NCI-H2227 (cell line): ENCODE data around the gene TTC1.
A peak's percentile ranks its signal among the peaks of the same experiment; 100 is the strongest.
"Not testable (repeated sequence)": the region's sequence is repeated elsewhere in the genome, so short reads cannot be mapped to it uniquely, and the experiment has no call there.

Experiments
- DNase-seq: peaks from one replicate; lab custom pipeline; 2025; ENCODE audit not compliant: unreplicated experiment; lab: John Stamatoyannopoulos, UW

The TTC1 gene

GRCh38 chr5:160039810-160040470 lies 31.0 kb downstream of the TTC1 start:
- no peak for DNase-seq

GRCh38 chr5:160040471-160040835 lies 31.5 kb downstream of the TTC1 start:
- no peak for DNase-seq

GRCh38 chr5:160042671-160043070 lies 33.7 kb downstream of the TTC1 start:
- DNase-seq: no peak

- no peak for DNase-seq
Measured at GRCh38 chr5:160044391-160044804, 35.5 kb downstream of the TTC1 start.

- no peak for DNase-seq
Measured at GRCh38 chr5:160044967-160045366, 36.0 kb downstream of the TTC1 start.

GRCh38 chr5:160047423-160047822 lies 38.5 kb downstream of the TTC1 start:
- DNase-seq: no peak

GRCh38 chr5:160048131-160048530 lies 39.2 kb downstream of the TTC1 start:
- no peak for DNase-seq

- no peak for DNase-seq
Measured at GRCh38 chr5:160049099-160049498, 40.2 kb downstream of the TTC1 start.

GRCh38 chr5:160054047-160054446 lies 45.1 kb downstream of the TTC1 start:
- DNase-seq: no peak

GRCh38 chr5:160054831-160055230 lies 45.9 kb downstream of the TTC1 start:
- DNase-seq: no peak

GRCh38 chr5:160057256-160057655 lies 48.3 kb downstream of the TTC1 start:
- DNase-seq: no peak

- no peak for DNase-seq
Measured at GRCh38 chr5:160060001-160060400, 51.1 kb downstream of the TTC1 start.

- DNase-seq: no peak
Measured at GRCh38 chr5:160061770-160062169, 52.8 kb downstream of the TTC1 start.

GRCh38 chr5:160064417-160064810 lies 55.5 kb downstream of the TTC1 start:
- no peak for DNase-seq

- no peak for DNase-seq
Measured at GRCh38 chr5:160064995-160065614, 56.2 kb downstream of the TTC1 start.

- not testable (repeated sequence) for DNase-seq
Measured at GRCh38 chr5:160069120-160069519, 60.2 kb downstream of the TTC1 start.

- DNase-seq: peak; percentile 9
Measured at GRCh38 chr5:160071516-160071915, 62.6 kb downstream of the TTC1 start.

GRCh38 chr5:160071916-160072315 lies 63.0 kb downstream of the TTC1 start:
- DNase-seq: no peak

GRCh38 chr5:160075073-160075472 lies 66.1 kb downstream of the TTC1 start:
- no peak for DNase-seq

GRCh38 chr5:160076997-160077396 lies 68.1 kb downstream of the TTC1 start:
- DNase-seq: no peak

GRCh38 chr5:160079753-160080152 lies 70.8 kb downstream of the TTC1 start:
- no peak for DNase-seq

GRCh38 chr5:160081495-160081894 lies 72.6 kb downstream of the TTC1 start:
- no peak for DNase-seq
